Tibial nerve (tissue), 3 donors: Measurements from ENCODE around the gene SUB1.

Experiments used
- CTCF ChIP-seq, 5 experiments: fragments of 200-600 bp in 3 of 5; fragments of 450-650 bp in 2 of 5; sonication (generic) in 3 of 5; IDR thresholded peaks; one replicate each; pipeline ENCODE4 v1.5.1; 2016 to 2019; ENCODE audit warnings: antibody characterized with exemption in 5 of 5, mild to moderate bottlenecking in 3 of 5, moderate library complexity in 2 of 5
- POLR2A ChIP-seq, 2 donors: fragments of 450-650 bp; IDR thresholded peaks; one replicate each; pipeline ENCODE4 v1.6.1; 2017; ENCODE audit warnings: antibody characterized with exemption in 2 of 2, mild to moderate bottlenecking in 2 of 2, moderate library complexity in 2 of 2

DNA sequence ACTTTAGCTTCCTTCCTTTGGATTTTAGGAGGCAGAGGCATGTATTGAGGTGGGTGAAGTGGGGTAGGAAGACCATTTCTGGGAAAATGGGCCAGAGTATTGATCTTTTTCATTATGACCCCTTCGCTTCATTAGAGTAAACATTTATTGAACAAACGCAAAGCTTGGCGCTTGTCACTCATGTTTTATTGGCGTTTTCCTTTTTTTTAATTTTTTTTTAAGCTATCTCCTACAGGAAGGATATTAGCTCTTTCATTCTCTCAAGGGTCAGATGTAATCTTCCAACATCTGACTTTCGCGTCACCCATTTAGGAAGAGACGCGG lies 273 bp upstream of the SUB1 start:
- TF ChIP-seq POLR2A (IDR thresholded peaks at IDR 0.05) (no peak), CTCF (IDR thresholded peaks at IDR 0.05) (no peak)
